Subcutaneous adipose tissue (tissue), 4 donors: Measurements from ENCODE around the gene ESRRB. TPM values are rescaled to one million over a fixed set of nuclear protein-coding genes. Genes with fewer than 3 reads are reported as not detected.

Experiments
- total RNA-seq, 4 donors: library from RNA; depleted of rRNA; stranded (reverse); fragments of >200 nt; gene quantifications; one replicate each; pipeline ENCODE4 v1.1.0, GENCODE V29; 2016
- TF ChIP-seq, protein P1 (sequence below): fragments of 450-650 bp; IDR thresholded peaks from one replicate; pipeline ENCODE4 v1.5.1; 2016; ENCODE audit warnings: low read depth, mild to moderate bottlenecking, control low read depth, antibody characterized with exemption, moderate library complexity

The ESRRB gene
- total RNA-seq, 4 donors from 2014 or later, result 0.17 TPM; not detected in 3

DNA sequence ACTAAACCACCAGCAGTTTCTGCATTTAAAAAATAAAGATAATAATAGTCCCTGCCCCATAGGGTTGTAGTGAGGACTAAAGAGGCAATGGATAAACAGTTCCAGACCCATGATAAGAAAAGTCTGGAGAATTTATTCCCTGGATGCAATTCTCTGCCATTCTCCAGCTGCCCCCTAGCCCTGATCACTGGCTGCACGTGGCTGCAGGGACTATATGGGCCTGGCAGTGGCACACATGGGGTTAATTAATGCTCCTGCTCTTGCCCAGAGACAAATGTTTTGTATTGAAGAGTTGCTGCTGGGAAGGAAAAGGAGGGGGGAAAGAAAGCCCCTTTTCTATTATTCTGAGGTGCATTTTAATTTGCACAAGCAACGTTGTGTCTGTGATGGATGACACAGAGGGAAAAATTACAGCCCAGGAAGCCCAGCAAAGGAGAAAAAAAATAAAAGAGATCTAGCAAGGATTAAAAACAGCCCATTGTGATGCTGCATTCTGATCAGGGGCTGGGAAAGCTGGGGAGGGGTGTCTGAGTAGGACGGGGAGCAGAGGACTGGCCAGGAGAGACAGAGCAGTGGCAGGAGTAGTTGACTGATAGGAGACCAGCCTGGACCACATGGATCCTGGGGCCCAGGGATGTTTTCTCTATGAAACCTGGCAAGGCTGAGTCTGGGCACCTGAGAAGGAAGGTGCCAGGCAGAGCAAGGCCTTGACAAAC, 149.3 kb downstream of the ESRRB start:
- TF ChIP-seq, protein P1, sequence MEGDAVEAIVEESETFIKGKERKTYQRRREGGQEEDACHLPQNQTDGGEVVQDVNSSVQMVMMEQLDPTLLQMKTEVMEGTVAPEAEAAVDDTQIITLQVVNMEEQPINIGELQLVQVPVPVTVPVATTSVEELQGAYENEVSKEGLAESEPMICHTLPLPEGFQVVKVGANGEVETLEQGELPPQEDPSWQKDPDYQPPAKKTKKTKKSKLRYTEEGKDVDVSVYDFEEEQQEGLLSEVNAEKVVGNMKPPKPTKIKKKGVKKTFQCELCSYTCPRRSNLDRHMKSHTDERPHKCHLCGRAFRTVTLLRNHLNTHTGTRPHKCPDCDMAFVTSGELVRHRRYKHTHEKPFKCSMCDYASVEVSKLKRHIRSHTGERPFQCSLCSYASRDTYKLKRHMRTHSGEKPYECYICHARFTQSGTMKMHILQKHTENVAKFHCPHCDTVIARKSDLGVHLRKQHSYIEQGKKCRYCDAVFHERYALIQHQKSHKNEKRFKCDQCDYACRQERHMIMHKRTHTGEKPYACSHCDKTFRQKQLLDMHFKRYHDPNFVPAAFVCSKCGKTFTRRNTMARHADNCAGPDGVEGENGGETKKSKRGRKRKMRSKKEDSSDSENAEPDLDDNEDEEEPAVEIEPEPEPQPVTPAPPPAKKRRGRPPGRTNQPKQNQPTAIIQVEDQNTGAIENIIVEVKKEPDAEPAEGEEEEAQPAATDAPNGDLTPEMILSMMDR, result no peak

DNA sequence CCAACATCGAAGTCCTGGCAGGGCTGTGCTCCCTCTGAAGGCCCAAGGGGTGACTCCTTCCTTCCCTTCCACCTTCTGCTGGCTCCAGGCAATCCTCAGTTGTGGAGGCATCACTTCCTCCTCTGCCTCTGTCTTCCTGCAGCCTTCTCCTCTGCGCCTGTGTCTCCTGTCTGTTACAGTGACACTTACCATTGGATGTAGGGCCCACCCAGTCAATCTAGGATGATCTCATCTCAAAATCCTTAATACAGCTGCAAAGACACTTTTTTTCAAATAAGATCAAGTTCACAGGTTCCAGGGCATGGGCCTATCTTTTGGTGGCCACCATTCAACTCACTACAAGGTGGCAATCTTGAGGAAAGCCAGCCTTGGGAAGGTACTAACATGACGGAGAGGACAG, 155.1 kb downstream of the ESRRB start:
- TF ChIP-seq, protein P1, result no peak

DNA sequence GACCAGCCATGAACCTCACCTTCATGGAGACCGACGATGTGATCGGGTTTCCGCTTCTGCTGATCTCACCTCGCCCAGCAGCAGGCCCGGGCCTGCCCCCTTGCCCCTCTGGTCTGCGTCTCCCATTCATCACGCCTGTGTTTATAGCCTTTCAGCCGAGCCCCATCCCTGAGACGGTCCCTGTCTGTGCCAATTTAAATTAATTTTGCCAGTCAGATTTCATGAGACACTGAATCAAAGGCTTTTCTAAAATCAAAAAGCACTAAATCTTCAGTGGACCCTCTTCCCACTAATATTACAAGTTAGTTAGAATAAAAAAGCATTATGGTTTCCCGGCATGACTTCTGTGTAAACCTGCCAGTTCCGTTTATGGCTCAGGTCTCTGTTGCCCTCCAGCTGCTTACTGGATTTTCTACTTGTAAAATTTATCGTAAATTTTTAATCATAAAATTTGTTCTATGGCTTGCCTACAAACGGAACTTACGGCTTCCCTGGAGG, 155.9 kb downstream of the ESRRB start:
- TF ChIP-seq, protein P1, result no peak

DNA sequence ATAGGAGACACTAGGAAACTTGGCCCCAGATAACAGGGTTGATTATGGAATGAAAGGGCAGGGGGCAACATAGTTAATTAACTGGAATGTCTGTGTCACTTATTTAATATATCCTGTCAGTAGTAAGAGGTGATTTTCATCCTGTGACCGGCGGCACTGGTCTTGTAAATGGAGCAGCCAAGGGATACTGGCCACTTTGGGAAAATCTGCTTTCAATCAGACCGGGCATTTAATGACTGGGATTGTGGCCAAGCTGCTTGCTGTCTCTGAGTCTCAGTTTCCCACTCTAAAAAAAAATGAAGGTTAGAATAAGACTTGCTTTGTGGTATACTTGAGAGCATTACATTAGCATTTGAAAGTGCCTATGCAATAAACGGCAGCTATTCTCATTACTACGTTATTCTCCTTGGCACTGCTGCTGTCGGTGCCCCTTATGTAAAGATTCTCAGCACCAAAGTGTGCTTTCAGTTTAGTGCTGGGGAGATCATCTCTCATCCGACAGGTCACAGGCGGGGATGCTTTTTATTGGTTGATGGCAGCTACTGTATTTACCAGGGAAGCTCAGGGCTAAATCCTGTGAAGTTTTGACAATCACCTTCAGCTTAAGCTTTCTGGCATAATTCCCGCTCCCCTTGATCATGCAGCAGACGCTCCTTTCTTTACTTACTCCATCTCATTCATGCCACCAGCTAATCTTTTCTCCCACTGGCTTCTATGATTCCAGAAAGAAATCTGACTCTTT, 162.1 kb downstream of the ESRRB start:
- TF ChIP-seq, protein P1, result no peak

DNA sequence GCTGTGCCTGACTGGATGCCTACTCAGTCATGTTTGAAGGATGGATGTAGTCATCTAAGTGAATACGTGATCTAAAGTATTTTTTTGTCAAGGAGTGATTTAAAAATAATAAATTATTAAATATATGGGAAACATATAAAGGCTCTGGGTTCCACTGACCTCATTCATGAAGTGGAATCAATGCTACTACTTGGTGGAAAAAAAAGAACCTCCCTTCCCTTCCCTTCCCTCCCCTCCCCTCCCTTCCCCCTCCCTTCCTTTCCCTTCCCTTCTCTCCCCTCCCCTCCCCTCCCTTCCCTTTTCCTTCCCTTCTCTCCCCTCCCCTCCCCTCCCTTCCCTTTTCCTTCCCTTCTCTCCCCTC, 162.7 kb downstream of the ESRRB start:
- TF ChIP-seq, protein P1, result no peak

DNA sequence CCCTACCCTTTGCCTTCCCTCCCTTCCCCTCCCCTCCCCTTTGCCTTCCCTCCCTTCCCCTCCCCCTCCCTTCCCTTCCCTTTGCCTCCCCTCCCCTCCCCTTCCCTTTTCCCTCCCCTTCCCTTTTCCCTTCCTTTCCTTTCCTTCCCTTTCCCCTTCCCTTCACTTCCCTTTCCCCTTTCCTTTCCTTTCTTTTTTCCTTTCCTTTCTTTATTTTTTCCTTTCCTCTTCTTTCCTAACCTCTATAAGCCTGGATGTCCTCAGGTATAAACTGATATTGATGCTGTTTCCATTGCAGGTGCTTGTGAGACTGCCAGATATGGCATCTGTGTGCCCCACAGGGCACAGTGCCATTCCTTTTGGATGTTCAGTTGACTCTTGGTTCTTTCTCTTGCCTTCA, 163.2 kb downstream of the ESRRB start:
- TF ChIP-seq, protein P1, result no peak

DNA sequence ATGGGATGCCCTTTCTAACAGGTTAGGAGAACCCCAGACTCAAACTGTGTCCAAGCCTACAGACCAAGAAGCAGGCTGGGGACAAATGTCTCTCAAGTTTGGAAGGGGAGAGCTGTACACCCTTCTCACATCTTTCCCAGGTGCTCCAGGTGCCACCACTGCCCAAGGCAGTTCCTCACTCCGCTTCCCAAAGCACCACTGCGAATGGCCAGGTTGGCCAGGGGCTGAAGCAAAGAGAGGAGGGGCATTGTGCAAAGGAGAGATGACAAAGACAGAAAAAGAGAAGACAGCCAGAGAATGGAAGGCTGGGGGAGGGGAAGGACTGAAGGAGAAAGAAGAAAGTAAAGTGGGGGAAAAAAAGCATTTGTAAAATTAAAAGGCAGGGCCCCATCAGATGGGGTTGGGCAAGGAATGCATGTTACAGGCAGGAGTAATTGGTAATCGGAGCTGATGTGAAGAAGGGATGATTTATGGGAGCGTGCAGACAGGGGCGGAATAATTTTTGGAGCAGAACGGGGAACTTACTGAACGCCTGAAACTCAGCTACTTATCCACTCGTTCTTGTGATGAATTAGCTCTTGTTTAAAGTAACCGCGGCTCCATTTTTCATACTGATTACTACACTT, 165.8 kb downstream of the ESRRB start:
- TF ChIP-seq, protein P1, result no peak
